GM21526 (cell line): ENCODE results near the gene ASB5.
"Not testable (repeated sequence)": the region's sequence is repeated elsewhere in the genome, so short reads cannot be mapped to it uniquely, and the experiment has no call there.

ENCODE experiments used
- ATAC-seq: cut with Tn5 transposase; IDR thresholded peaks from one replicate; pipeline ENCODE4 v1.9.1; 2021; ENCODE audit warnings: moderate library complexity; ENCODE audit not compliant: unreplicated experiment, low FRiP score

Gene ASB5

GRCh38 chr4:176268963-176269362, at the start of gene ASB5:
TSS of gene ASB5 (minus strand) at chr4:176269222. CDS start at chr4:176269108, 114 bp downstream.
- ATAC-seq, result no peak

- no peak for ATAC-seq
These were observed 44.7 kb upstream of the ASB5 start for GRCh38 chr4:176313596-176314336.

- ATAC-seq, result no peak
These were observed 40.8 kb upstream of the ASB5 start for GRCh38 chr4:176309772-176310171.

- ATAC-seq, result peak; percentile 99
These were observed 40.0 kb upstream of the ASB5 start for GRCh38 chr4:176309046-176309445.

- peak; percentile 63 for ATAC-seq
These were observed 39.4 kb upstream of the ASB5 start for GRCh38 chr4:176308441-176308840.

- no peak for ATAC-seq
These were observed 38.6 kb upstream of the ASB5 start for GRCh38 chr4:176307666-176307930.

- no peak for ATAC-seq
These were observed 38.0 kb upstream of the ASB5 start for GRCh38 chr4:176306837-176307665.

GRCh38 chr4:176303938-176304337, 34.9 kb upstream of the ASB5 start:
- no peak for ATAC-seq

GRCh38 chr4:176302283-176303275, 33.6 kb upstream of the ASB5 start:
- no peak for ATAC-seq

- no peak for ATAC-seq
These were observed 31.5 kb upstream of the ASB5 start for GRCh38 chr4:176300565-176300964.

GRCh38 chr4:176300036-176300435, 31.0 kb upstream of the ASB5 start:
- no peak for ATAC-seq

- no peak for ATAC-seq
These were observed 29.6 kb upstream of the ASB5 start for GRCh38 chr4:176298664-176299063.

- not testable (repeated sequence) for ATAC-seq
These were observed 26.9 kb upstream of the ASB5 start for GRCh38 chr4:176295907-176296306.

- no peak for ATAC-seq
These were observed 24.6 kb upstream of the ASB5 start for GRCh38 chr4:176293660-176294059.

- ATAC-seq, result no peak
These were observed 23.9 kb upstream of the ASB5 start for GRCh38 chr4:176292920-176293319.

- ATAC-seq, result no peak
These were observed 22.7 kb upstream of the ASB5 start for GRCh38 chr4:176291748-176292147.

- no peak for ATAC-seq
These were observed 21.5 kb upstream of the ASB5 start for GRCh38 chr4:176290520-176290919.

- no peak for ATAC-seq
These were observed 20.5 kb upstream of the ASB5 start for GRCh38 chr4:176289561-176289960.

- no peak for ATAC-seq
These were observed 19.0 kb upstream of the ASB5 start for GRCh38 chr4:176288020-176288419.

- ATAC-seq, result no peak
These were observed 18.5 kb upstream of the ASB5 start for GRCh38 chr4:176287546-176287945.

GRCh38 chr4:176286728-176287127, 17.7 kb upstream of the ASB5 start:
- ATAC-seq, result no peak
